Brain pericyte (primary cell): ENCODE results near the gene SERINC5.

Experiments
- DNase-seq: peaks from one replicate; pipeline ENCODE4 v3.0.0-alpha.2; 2012; ENCODE audit warnings: low read depth, low spot score

The SERINC5 gene

DNA sequence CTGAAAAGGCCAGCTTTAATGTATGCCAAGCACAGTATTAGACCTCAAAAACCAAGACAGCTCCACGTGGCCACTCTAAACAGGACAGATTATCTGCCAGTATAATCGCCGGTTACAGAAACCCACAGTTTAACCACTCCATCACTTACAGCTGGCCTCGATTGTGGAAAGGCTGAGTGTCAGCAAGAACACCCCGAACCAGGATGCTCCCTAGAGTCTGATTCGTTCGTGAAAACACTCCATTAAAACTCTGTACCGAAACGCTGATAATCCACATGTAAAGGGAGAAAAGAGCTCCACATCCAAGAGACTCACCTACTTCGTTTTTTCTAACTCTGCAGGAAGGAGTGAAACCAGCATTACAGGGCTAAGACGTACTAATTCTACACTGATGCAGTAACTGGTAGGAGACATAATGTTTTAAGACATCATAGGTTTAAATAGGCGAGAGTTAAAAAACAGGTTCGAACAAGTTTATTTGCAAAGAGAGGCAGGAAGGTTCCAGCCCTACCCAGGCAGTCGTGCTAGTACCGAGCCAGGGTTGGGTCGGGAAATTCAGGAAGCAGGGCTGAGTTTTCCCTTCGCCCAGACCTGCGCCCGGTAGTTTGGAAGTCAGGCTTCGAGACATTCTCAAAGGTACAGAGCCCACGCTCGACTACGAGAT is 949 bp downstream of the SERINC5 start:
- no peak for DNase-seq

DNA sequence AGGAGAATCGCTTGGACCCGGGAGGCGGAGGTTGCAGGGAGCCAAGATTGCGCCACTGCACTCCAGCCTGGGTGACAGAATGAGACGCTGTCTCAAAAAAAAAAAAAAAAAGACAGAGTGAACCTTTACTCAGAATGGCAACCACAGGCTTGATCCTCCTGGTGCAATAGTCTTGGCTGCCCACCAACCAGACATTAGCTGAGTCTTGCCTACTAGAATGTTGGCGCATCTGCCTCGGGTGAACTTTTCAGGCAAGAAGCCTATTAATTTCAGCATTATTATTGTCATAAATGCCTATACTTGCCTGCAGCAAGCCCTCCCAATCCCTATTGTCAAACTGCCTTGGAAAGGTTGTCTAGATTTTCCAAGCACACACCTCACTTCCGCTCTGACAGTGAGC is 4.2 kb downstream of the SERINC5 start:
- no peak for DNase-seq

DNA sequence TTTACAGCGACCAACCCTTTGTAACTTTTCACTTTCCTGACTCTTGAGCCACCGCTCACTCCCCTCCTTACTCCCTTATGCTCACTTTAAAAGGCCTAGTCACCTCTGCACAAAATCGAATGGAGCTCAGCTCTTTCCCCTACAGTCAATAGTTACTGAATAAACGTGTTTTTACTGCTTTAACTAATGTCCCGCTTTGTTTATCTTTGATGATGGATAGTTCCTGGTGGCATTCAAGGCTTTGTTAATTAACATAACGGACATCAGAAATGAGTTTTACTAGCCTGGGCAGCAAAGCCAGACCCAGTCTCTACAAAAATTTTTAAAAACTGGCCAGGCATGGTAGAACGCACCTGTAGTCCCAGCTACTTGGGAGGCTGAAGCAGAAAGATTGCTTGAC is 5.0 kb downstream of the SERINC5 start:
- no peak for DNase-seq

DNA sequence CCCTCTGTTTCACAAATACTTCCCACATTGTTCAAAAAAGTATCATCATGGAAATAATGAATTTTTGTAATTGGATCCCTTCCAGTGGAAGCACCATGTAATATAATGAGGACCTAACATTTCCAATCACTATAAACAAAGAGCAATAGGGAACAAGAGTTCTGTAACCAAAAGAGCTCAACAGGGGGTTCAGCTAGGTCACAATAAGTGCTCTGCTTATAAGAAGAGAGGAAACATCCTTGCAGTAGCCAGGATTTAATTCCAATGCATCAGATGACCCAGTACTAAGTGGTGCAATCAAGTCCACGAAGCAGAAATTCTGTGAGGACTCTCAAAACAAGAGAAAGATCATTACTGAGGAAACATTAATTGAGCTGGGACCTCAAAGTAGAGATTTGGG is 5.9 kb downstream of the SERINC5 start:
- no peak for DNase-seq

DNA sequence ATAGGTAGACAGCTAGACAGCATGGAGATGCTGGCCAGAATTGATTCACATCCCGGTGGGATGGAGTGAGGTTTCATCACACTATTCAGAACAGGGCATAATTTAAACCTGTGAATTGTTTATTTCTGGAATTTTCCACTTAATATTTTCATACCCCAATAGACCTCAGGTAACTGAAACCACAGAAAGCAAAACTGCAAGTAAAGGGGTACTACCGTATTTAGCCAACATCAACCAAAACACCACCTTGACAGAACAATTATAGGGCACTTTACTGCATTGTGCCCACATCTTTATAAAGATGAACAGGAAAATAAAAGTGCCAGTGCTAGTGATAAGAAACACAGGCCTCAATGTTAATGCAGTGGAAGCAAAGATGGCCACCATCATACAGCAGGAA is 7.5 kb downstream of the SERINC5 start:
- no peak for DNase-seq

DNA sequence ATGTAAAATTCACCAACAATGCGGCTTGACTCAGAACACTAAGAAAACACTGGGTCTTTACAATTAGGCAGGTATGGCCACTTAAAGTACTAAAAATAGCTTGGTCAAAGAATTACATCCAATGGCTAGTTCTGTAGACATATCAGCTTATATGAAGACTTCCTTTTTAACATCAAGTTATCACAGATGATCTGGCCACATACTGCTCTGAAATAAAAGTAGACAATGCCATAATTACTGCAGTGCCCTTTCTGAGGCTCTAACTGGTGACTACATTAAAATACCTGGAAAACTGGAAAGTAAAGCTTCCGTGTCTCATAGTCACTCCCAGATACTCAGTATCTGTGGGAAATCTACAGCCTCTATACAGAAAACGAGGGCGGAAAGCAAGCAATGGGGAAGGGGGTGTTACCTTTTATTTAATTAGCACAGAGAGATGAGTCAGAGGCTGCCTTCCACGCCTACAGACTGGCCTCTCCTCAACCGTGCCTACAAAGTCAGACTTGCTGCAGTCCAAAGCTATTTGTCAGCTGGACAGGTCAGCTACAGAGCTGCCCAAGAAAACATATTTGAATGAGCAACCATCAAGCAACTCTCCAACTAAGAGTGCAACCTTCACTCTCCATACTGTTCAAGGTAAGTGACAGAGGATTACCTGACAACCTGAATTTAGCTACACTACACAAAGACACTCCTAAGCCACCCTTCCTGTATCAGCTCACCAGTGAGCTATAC is 8.7 kb downstream of the SERINC5 start:
- no peak for DNase-seq

DNA sequence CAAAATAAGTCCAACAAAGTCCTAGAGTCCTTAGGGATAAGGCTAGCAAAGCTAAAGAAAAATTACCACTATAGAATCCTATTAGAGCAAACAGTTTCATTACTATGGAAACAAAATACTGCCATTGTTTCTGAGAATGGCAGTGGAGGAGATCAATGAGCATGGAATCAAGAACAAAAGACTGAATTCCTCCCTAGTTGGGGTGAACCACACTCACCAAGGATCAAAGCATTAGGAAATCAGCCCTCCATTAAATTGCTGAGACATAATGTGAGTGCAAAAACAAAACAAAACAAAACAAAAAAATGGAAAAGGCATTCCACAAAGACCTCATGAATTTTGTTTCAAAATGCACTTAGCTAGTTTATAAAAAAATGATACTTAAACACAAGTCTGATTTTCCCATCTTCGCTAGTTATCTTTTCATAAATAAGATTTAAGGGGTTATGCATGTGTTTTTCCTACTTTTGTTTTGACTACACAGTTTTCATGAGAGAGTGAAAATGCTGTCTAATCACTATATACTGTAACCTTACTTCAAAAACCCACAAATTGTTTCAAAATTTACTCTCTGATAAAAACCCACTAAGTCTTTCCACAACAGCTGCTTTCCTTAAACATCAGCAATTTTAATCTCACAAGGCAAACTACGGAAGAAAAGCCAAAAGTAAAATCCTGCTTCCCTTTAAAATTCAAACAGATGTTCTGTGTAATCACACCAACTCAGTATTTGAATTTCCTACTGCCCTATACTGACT is 9.7 kb downstream of the SERINC5 start:
- no peak for DNase-seq

DNA sequence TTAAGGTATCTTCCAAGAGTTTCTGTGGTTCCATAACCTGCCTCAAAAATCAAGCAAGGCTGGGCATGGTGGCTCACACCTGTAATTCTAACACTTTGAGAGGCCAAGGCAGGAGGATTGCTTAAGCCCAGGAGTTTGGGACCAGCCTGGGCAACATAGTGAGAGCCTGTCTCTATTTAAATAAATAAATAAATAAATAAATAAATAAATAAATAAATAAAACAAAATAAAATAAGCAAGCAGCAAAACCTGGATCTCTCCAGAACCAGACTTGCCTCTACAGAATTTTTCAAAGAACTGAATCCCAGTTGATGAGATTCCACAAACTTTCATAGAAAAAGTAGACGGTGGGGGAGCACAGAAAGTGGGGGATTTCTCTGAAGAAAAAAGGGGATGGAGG is 12.3 kb downstream of the SERINC5 start:
- DNase-seq = no peak

DNA sequence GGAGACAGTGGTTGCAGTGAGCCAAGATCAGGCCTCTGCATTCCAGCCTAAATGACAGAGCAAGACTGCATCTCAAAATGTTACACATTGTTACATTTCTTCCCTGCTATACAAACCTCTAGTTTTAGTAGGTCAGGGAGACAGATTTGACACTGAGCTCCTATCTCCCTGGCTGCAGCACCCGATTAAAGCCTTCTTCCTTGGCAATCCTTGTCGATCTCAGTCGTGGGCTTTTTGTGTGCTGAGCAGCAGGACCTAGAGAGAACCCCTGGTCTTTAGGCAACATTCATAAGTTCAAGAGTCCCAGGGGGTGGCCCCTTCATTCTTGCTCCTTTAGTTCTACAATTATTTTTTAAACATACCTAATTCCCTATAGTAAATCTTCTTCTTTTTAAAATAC is 13.0 kb downstream of the SERINC5 start:
- DNase-seq = no peak

DNA sequence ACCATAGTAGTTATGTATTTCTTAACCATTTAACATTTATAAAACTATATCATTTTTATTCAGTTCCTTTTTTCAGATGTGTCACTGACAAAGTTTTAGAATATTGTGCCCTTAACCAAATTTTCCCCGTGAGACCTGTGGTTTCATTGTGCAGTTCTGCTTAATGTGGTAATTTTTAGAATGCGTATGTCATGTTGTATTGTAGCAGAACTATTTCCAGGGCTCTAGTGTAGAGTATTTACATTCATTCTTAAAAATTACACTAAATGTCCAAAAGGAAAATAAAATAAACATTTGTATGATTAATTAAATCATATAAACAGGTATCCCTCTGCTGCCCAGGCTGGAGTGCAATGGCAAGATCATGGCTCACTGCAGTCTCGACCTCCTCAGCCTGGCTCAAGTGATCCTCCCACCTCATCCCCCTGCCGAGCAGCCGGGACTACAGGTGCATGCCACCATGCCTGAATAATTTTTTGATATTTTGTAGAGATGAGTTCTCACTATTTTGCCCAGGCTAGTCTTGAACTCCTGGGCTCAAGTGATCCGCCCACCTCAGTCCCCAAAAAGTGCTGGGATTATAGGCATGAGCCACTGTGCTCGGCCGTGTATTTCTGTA is 15.4 kb downstream of the SERINC5 start:
- no peak for DNase-seq

DNA sequence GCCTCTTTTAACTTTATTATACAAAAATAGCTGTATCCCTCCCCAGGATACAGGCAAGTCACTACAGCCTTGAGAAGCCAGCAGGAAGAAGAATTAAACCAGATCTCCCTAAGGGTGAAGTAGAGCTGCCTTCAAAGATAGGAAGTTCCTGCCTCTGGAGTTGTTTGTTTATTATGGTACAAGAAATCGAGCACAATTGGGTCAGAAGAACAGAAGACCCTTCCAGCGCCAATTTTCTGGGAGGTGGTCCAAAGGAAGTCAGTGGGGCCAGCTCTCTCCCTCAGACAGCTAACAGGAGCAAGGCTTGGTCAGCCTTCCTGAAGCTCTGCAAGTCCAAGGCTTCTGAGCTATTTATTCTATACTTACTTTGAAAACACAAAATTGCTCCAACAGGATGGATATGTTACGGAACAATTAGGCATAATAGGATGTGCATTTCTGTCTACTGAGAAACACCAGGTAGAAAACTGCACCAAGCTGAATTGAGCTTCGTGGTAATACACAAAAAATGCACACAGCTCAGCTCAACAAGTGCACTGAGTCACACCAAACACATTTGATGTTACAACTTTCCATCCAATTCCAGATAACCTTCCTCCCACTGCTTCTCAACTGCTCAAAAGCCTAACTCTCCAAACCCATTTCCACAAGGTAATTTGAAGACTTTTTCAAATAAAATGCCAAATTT is 16.0 kb downstream of the SERINC5 start:
- no peak for DNase-seq

DNA sequence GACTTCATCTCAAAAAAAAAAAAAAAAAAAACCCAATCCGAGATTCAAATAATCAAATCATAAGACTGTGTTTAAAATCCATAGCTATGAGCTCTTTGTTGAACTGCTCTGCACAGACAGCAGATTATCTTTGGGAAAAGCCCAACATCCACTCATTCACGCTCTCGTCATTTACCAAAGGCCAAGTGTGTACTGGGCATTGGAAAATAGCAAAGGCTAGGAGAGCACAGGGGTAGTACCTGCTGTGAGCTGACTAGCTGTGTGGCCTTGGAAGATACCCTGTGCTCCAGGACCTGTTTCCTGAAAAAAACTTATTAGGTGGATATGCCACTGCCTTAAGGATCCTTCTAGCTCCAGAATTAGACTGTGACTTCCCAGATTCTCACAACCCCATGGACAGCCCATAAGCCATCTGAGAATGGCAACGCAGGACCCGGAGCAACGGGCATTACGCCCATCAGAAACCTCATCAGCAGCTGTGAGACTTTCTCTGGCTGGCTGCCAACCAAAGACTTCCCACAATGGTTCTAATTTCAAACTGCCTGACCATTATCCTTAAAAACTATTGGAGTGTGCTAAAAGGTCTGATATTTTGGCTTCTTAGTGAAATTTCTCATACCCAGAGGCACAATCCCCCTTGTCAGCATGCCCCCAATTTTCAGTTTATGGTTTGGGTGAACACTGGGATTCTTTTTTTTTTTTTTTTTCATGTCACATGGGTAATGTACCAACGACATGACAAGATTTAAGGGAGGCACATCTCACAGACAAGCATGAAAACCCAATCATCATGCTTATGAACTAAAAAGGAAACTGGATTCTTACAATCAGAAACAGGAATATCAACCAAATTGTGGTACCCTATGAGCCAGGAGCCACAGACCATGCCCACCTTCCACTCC is 16.8 kb downstream of the SERINC5 start:
- DNase-seq = no peak

DNA sequence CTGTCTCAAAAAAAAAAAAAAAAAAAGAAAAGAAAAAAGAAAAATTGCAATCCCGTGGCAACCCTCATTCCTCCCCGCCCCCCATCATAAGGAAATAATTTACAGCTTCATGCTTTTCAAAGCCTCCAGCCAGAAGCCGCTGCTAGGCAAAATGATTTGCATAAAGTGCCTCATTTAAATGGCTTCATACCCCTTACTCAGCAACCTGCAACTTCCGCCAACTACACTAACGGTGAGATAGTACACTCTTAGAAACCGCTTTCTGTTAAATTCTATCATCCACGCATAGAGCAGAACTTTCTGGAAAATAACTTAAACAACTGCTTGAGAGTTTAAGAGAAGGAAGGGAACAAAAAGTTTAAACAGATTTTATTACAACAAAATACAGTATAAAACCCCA is 17.8 kb downstream of the SERINC5 start:
- DNase-seq = no peak

DNA sequence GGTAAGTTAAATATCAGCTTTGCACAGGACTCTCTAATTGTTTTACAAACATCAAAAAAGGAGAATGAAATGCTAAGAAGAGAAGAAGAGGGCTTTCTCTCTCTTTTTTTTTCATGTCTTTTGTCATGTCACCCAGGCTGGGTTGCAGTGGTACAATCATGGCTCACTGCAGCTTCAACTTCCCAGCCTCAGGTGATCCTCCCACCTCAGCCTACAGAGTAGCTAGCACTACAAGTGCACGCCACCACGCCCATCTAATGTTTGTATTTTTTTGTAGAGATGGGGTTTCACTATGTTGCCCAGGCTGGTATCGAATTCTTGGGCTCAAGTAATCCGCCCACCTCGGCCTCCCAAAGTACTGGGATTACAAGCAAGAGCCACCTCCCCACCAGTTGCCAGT is 18.6 kb downstream of the SERINC5 start:
- DNase-seq = no peak

DNA sequence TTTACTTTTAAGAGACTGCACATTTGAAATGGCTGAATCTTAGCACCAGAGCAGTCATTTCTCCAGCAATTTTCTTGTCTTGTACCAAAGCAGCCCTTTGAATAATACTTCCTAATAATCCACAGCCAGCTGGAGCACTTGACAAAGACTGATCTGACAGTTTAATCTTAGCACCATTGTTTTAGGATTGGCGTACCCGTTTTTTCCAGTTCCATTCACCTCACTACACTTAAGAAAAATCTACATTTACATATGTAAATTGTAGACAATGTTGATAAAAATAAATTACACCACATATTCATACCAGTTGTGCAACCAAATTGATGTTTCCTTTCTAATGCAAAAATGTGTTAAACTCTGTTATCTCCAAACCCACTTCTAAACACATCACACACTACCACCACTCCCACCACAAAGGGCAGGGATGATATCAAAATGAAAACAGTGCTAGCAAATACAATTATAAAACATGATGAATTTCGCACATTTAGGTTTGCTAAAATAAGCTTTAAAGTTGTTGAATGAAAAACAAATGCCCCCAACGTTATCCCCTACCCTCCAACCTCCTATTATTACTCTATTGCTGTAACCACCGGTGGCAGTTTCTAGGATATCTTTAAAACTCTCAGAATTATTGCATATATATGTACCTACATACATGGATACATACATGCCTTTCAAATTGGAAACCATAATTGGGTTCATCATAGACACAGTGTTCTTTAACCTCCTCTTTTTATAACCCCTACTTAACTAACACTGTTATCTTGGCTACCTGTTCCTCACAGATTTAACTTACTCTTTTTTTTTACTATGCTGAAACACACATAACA is 21.5 kb downstream of the SERINC5 start:
- DNase-seq = no peak

DNA sequence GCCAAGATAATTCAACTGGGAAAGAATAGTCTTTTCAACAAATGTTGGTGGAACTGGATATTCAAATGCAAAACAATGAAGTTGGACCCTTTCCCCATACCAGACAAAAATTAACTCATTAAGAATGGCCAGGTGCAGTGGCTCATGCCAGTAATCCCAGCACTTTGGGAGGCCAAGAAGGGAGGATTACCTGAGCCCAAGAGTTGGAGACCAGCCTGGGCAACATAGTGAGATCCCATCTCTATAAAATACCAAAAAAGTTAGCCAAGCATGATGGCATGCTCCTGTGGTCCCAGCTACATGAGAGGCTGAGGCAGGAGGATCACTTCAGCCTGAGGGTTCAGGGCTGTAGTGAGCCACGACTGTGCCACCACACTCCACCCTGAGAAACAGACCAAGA is 24.2 kb downstream of the SERINC5 start:
- DNase-seq = no peak

DNA sequence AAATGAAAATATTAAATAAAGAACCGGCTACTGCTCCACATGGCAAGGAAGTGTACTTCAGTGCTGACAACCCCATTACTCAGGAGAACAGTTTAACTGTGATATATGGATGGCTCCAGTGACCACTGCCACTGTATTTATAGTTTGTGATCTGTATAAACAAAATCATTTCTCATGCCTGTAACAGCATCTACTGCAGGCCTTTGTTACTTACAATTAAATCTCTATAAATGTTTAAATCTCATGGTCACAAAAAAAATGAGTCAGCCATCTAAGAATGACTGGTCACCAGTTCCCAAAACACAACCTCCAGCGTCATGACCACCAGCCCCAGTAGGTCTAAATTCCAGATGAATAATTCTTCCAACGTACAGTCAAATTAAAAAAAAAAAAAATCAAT is 24.6 kb downstream of the SERINC5 start:
- no peak for DNase-seq

DNA sequence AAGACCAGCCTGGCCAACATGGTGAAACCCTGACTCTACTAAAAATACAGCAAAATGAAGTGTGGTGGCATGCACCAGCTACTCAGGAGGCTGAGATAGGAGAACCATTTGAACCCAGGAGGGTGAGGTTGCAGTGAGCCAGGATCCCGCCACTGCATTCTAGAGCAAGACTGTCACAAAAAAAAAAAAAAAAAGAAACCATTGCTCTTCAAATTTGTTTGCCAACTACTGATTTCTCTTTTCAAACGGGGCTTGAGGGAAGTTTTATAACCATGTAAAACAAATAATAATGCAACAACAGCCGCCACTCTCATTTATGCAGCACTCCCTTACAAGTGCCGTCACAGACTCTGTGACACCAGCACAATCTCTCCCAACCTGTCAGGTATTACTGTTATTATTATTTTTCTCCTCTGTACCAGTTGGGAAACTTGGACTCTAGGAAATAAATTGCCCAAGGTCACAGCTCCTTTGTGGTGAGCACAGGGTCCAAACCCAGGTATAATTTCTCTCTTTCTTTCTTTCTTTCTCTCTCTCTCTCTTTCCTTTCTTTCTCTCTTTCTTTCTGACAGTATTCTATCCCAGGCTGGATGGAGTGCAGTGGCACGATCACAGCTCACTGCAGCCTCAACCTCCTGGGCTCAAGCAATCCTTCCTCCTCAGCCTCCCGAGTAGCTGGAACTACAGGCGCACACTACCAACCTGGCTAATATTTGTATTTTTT is 25.4 kb downstream of the SERINC5 start:
- DNase-seq = no peak

DNA sequence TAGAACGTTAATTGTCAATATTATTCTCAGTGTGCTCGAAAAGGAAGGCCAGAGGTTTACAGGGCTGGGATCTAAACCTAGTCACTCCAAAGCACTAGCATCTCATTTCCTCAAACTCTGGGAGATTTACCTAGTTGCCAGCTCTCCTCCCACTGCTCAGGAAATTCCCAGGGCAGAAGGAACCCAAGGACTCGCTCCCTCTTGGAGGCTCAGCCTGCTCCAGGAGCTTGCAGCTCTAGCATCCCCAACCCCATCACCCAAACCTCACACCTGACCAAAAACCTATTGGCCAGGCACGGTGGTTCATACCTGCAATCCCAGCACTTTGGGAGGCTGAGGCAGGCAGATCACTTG is 26.0 kb downstream of the SERINC5 start:
- no peak for DNase-seq
